OCI-LY3 (cell line): ENCODE data around the gene GID8.
"Not testable (repeated sequence)": the region's sequence is repeated elsewhere in the genome, so short reads cannot be mapped to it uniquely, and the experiment has no call there.

ENCODE experiments used
- EZH2phosphoT487 ChIP-seq: fragments of 200-600 bp; shearing (Covaris generic); IDR thresholded peaks from 2 replicates; pipeline ENCODE4 v1.6.1; 2018; ENCODE audit warnings: antibody characterized with exemption, mixed run types, low read depth
- TF ChIP-seq, protein P1 (sequence below): fragments of 200-600, 300-600 bp; sonication (generic); IDR thresholded peaks from 2 replicates; pipeline ENCODE4 v1.5.1; 2014; ENCODE audit warnings: antibody characterized with exemption, low read length, low read depth

GRCh38 chr20:62960446-62961309, 22.7 kb downstream of the GID8 start:
- TF ChIP-seq, protein P1, sequence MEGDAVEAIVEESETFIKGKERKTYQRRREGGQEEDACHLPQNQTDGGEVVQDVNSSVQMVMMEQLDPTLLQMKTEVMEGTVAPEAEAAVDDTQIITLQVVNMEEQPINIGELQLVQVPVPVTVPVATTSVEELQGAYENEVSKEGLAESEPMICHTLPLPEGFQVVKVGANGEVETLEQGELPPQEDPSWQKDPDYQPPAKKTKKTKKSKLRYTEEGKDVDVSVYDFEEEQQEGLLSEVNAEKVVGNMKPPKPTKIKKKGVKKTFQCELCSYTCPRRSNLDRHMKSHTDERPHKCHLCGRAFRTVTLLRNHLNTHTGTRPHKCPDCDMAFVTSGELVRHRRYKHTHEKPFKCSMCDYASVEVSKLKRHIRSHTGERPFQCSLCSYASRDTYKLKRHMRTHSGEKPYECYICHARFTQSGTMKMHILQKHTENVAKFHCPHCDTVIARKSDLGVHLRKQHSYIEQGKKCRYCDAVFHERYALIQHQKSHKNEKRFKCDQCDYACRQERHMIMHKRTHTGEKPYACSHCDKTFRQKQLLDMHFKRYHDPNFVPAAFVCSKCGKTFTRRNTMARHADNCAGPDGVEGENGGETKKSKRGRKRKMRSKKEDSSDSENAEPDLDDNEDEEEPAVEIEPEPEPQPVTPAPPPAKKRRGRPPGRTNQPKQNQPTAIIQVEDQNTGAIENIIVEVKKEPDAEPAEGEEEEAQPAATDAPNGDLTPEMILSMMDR: not testable (repeated sequence)
- not testable (repeated sequence) for TF ChIP-seq EZH2phosphoT487
